GM23248 (cell line): ENCODE results near the gene NOVA2. TPM values are rescaled to one million over a fixed set of nuclear protein-coding genes. Genes with fewer than 3 reads are reported as not detected.

Experiments used
- DNase-seq: peaks from one replicate; pipeline ENCODE4 v3.0.0-alpha.2; 2015
- H2AFZ ChIP-seq: fragments of 200-600 bp; sonication (generic); 2 replicates; pipeline ENCODE4 v1.6.1; 2016; ENCODE audit warnings: antibody characterized with exemption
- H3F3A ChIP-seq: fragments of 200-600 bp; sonication (generic); 2 replicates; pipeline ENCODE4 v1.6.1; 2016; ENCODE audit warnings: mild to moderate bottlenecking, antibody characterized with exemption, mixed run types; ENCODE audit not compliant: insufficient read depth
- H3K27ac ChIP-seq: fragments of 200-600 bp; sonication (generic); 2 replicates; pipeline ENCODE4 v1.5.1; 2016; ENCODE audit warnings: mild to moderate bottlenecking
- H3K27me3 ChIP-seq: fragments of 200-600 bp; sonication (generic); replicated peaks from 2 replicates; pipeline ENCODE4 v1.6.1; 2016; ENCODE audit warnings: mild to moderate bottlenecking; ENCODE audit not compliant: insufficient read depth
- H3K36me3 ChIP-seq: fragments of 200-600 bp; sonication (generic); 2 replicates; pipeline ENCODE4 v1.6.1; 2016; ENCODE audit warnings: low read depth, mild to moderate bottlenecking
- H3K4me1 ChIP-seq: fragments of 200-600 bp; sonication (generic); 2 replicates; pipeline ENCODE4 v1.6.1; 2016; ENCODE audit warnings: mild to moderate bottlenecking; ENCODE audit not compliant: insufficient read depth
- H3K4me2 ChIP-seq: fragments of 200-600 bp; sonication (generic); one replicate; pipeline ENCODE4 v1.6.1; 2016; ENCODE audit warnings: mild to moderate bottlenecking; ENCODE audit not compliant: unreplicated experiment
- H3K4me3 ChIP-seq: fragments of 200-600 bp; sonication (generic); 2 replicates; pipeline ENCODE4 v1.5.1; 2016; ENCODE audit warnings: mild to moderate bottlenecking
- H3K79me2 ChIP-seq: fragments of 200-600 bp; sonication (generic); 2 replicates; pipeline ENCODE4 v1.6.1; 2016; ENCODE audit warnings: mild to moderate bottlenecking; ENCODE audit not compliant: insufficient read depth
- H3K9ac ChIP-seq: fragments of 200-600 bp; sonication (generic); 2 replicates; pipeline ENCODE4 v1.6.1; 2016; ENCODE audit warnings: mild to moderate bottlenecking
- H3K9me2 ChIP-seq: fragments of 200-600 bp; sonication (generic); 2 replicates; pipeline ENCODE4 v1.6.1; 2016; ENCODE audit warnings: mixed run types, mild to moderate bottlenecking, moderate library complexity; ENCODE audit not compliant: insufficient read depth
- H3K9me3 ChIP-seq: fragments of 200-600 bp; sonication (generic); one replicate; pipeline ENCODE4 v1.6.1; 2017; ENCODE audit warnings: low read depth
- H4K20me1 ChIP-seq: fragments of 200-600 bp; sonication (generic); 2 replicates; pipeline ENCODE4 v1.6.0; 2016; ENCODE audit not compliant: insufficient read depth
- EZH2 ChIP-seq: fragments of 200-600 bp; sonication (generic); IDR thresholded peaks from 2 replicates; pipeline ENCODE4 v1.6.1; 2018; ENCODE audit warnings: antibody characterized with exemption, mild to moderate bottlenecking; ENCODE audit not compliant: insufficient read depth, poor library complexity, severe bottlenecking
- EZH2phosphoT487 ChIP-seq: fragments of 200-600 bp; sonication (generic); IDR thresholded peaks from 2 replicates; pipeline ENCODE4 v1.6.1; 2018; ENCODE audit warnings: antibody characterized with exemption, moderate library complexity, mild to moderate bottlenecking, low read depth; ENCODE audit not compliant: insufficient read depth
- WGBS, 2 experiments: methylation state at CpG; one replicate each; pipeline ENCODE4 v1.1.6; 2015 to 2017; ENCODE audit warnings: low lambda C conversion rate in 2 of 2, low coverage in 1 of 2; ENCODE audit errors: missing lambda C conversion rate in 2 of 2; 5-methylcytosine and 5-hydroxymethylcytosine counted together
- in situ Hi-C: fragments of 300-500 bp; cut with MboI; formaldehyde crosslinking; loops from 2 replicates; pipeline ENCODE4 v1.15.0; 2020
- polyA plus RNA-seq: library from polyadenylated mRNA; unstranded; fragments of >200 nt; fragmentation: Nextera tagmentation; extraction: Ambion mirVana; gene quantifications from 2 replicates; pipeline ENCODE4 v1.2.1, GENCODE V29; 2016
- total RNA-seq: library from RNA; depleted of rRNA; stranded (reverse); fragments of >200 nt; shearing (Covaris generic); gene quantifications from 2 replicates; pipeline ENCODE4 v1.2.3, GENCODE V29; 2014

The NOVA2 gene
- total and polyA plus RNA-seq, 2 experiments from 2014 or later, result not detected

GRCh38 chr19:46017874-46018675, 44.4 kb upstream of the NOVA2 start:
- WGBS, 2 experiments, result 93 to 94% methylated on average over 15 of the region's 15 CpGs
- in situ Hi-C loops, result no loop called here

GRCh38 chr19:46017095-46017429, 43.4 kb upstream of the NOVA2 start:
- no peaks in the 10 kb centered on the region for H3K36me3 ChIP-seq
- no peaks in the 10 kb centered on the region for H3F3A ChIP-seq
- DNase-seq, result no peak
- H3K9me3 ChIP-seq, result no peaks in the 10 kb centered on the region
- no peak for TF ChIP-seq EZH2
- no peak for TF ChIP-seq EZH2phosphoT487
- no peak overlapping the region for H2AFZ ChIP-seq
- H3K79me2 ChIP-seq, result no peaks in the 10 kb centered on the region
- WGBS, 2 experiments, result 45 to 48% methylated on average over 7 of the region's 7 CpGs
- in situ Hi-C loops, result no loop called here
- H3K4me3 ChIP-seq, result no peak overlapping the region
- peaks cover 12% of the 10 kb centered on the region; the same call in 1 of the 2 replicates for H3K27me3 ChIP-seq
- no peak overlapping the region for H3K4me2 ChIP-seq
- no peak overlapping the region for H3K27ac ChIP-seq
- no peaks in the 10 kb centered on the region for H3K9me2 ChIP-seq
- H3K4me1 ChIP-seq, result no peaks in the 10 kb centered on the region
- no peak overlapping the region for H3K9ac ChIP-seq
- no peaks in the 10 kb centered on the region for H4K20me1 ChIP-seq

More at GRCh38 chr19:46017874-46018675, 44.4 kb upstream of the NOVA2 start:
- Histone ChIP-seq H3K9me3 (no peaks in the 10 kb centered on the region), H3K9me2 (no peaks in the 10 kb centered on the region), H3K27ac (no peak overlapping the region), H3F3A (no peaks in the 10 kb centered on the region), H3K4me3 (no peak overlapping the region), H3K4me2 (no peak overlapping the region), H3K9ac (no peak overlapping the region), H3K79me2 (no peaks in the 10 kb centered on the region), H4K20me1 (no peaks in the 10 kb centered on the region), H3K36me3 (no peaks in the 10 kb centered on the region), H3K4me1 (no peaks in the 10 kb centered on the region), H3K27me3 (peaks cover 12% of the 10 kb centered on the region; the same call in 1 of the 2 replicates), H2AFZ (no peak overlapping the region)
- TF ChIP-seq EZH2 (no peak), EZH2phosphoT487 (no peak)
- no peak for DNase-seq

GRCh38 chr19:46016426-46017094, 42.9 kb upstream of the NOVA2 start:
- H2AFZ ChIP-seq, result peak overlapping the region; percentile 64
- in situ Hi-C loops, result no loop called here
- TF ChIP-seq EZH2 (peak; percentile 83), EZH2phosphoT487 (peak; percentile 27; the same call in 1 of the 2 replicates)
- H4K20me1 ChIP-seq, result no peaks in the 10 kb centered on the region
- H3K4me1 ChIP-seq, result no peaks in the 10 kb centered on the region
- H3K27me3 ChIP-seq, result peaks cover 12% of the 10 kb centered on the region; the same call in 1 of the 2 replicates
- H3F3A ChIP-seq, result no peaks in the 10 kb centered on the region
- no peak overlapping the region for H3K27ac ChIP-seq
- no peaks in the 10 kb centered on the region for H3K9me3 ChIP-seq
- H3K4me2 ChIP-seq, result peak overlapping the region; percentile 95
- no peaks in the 10 kb centered on the region for H3K36me3 ChIP-seq
- 1 to 2% methylated on average over 32 to 47 of the region's 48 CpGs for WGBS, 2 experiments
- H3K79me2 ChIP-seq, result no peaks in the 10 kb centered on the region
- H3K9me2 ChIP-seq, result no peaks in the 10 kb centered on the region
- peak overlapping the region; percentile 72 for H3K4me3 ChIP-seq
- H3K9ac ChIP-seq, result no peak overlapping the region
- DNase-seq, result peak; percentile 91

DNA sequence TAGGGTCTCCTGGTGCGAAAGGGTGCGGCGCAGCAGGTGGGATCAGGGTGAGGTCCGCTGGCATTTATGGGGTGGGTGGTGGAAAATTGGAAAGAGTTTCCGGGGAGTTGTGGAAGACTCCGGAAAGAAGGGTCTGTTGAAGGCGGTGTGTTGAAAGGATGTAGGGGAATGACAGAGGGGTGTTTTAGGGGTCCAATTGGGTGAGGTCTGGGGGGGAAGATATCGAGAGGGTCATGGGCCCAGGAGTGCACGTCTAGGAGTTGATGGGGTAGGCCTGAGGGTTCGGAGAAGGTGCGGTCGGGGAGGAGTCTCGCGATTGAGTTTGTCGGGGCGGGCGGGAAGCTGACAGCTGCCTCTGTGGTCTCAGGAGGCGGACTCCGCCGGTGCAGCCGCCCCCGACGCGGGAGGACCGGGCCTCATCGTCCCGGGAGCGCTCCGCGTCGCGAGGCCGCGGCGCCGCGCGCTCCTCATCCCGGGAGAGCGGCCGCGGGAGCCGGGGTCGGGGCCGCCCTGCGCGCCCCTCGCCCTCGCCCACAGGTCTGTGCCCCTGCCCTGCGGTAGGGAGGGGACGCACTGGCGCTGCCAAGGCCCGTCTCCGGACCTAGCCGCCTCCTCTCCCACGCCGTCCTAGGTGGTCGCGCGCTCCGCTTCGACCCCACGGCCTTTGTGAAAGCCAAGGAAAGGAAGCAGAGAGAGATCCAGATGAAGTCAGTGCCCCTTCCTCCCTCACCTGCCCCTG, 42.2 kb upstream of the NOVA2 start:
- TF ChIP-seq EZH2 (peak; percentile 98), EZH2phosphoT487 (peak; percentile 77; the same call in 1 of the 2 replicates)
- Histone ChIP-seq H3K4me2 (peak overlapping the region; percentile 95), H3K79me2 (no peaks in the 10 kb centered on the region), H2AFZ (peak overlapping the region; percentile 64), H3K9ac (no peak overlapping the region), H3F3A (no peaks in the 10 kb centered on the region), H3K9me3 (no peaks in the 10 kb centered on the region), H4K20me1 (no peaks in the 10 kb centered on the region), H3K4me1 (no peaks in the 10 kb centered on the region), H3K9me2 (no peaks in the 10 kb centered on the region), H3K27ac (no peak overlapping the region), H3K4me3 (peak overlapping the region; percentile 72), H3K27me3 (peaks cover 12% of the 10 kb centered on the region; the same call in 1 of the 2 replicates), H3K36me3 (no peaks in the 10 kb centered on the region)
- in situ Hi-C loops, result no loop called here
- WGBS, 2 experiments, result 5 to 10% methylated on average over 29 to 56 of the region's 63 CpGs
- DNase-seq, result peak; percentile 30
